ENCODE results near the gene RGS12.

The RGS12 gene

DNA sequence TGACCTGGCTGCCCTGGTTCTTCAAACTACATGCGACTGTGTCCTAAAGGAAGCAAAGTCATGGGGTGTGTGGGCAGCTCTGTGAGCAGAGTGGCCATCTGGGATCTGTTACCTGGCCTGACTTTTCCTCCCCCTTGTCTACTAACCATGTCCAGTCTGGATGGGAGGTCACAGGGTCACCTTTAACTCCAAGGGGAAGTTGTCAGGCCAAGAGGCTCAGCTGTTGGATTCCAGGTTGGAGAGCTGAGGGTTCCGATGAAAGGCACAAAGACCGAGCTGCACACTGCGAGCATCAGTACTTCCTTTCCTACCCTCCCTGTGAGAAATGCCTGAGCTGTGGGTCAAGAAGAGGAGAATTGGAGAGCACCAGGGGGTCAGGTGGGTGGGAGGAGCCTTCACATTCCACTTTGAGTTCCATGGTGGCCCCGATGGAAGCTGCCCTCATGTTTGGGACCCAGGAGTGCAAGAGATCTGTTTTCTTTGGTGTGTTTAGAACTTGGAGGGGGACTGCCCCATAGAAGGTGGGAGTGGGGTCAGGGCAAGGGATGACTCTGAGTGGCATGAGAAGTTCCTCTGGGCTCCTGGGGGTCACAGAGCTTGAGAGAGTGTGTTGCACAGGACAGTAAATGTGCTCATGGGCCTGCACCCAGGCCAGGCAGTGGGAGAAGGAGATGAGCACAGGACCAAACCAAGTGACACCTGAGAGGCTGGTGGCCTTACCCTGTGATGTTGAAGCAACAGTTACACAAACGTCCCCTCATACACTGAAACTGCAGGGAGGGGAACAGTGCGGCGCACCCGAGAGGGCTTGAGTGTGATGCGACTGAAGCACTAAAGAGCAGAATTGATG, 36.2 kb downstream of the RGS12 start:
- in situ Hi-C loops (cut with MboI; ENCODE audit: low sequenced_read_pairs): no loop called here

DNA sequence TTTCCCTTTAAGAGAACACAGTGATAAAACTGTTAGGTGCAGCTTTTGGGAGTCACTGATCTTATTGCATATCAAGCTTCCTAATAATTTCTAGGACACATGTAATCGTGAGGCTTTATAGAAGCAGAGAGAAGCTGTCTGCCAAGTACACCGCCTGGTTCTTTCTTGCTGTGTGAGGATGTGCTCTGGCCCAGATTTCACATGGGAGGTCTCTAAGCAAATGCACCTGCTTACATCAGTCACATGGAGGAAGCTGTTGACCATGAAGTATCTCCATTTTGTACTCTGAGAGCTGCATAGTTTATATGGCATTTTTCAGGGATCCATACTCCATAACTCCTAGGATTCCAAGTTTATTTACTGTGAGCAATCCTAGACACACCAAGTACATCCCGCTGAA, 37.1 kb downstream of the RGS12 start:
- in situ Hi-C loops (cut with MboI; ENCODE audit: low sequenced_read_pairs): no loop called here

DNA sequence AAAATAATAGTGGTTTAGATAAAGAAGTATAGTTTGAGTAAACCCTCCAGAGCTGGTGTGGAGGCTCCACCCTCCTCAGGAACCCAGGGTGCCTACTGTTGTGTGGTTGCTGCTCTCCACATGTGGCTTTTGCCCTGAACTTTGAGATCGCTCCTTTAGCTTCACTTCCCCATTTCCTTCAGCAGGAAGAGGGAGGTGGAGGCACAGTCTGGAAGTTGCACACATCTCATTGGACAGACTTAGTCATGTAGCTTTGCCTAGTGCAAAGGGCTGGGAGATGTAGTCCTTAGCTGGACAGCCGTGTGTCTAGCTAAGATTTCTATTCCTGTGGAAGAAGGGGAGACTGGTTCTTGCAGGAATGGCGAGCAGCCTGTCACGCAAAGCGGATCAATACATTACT, 37.9 kb downstream of the RGS12 start:
- in situ Hi-C loops (cut with MboI; ENCODE audit: low sequenced_read_pairs): no loop called here

DNA sequence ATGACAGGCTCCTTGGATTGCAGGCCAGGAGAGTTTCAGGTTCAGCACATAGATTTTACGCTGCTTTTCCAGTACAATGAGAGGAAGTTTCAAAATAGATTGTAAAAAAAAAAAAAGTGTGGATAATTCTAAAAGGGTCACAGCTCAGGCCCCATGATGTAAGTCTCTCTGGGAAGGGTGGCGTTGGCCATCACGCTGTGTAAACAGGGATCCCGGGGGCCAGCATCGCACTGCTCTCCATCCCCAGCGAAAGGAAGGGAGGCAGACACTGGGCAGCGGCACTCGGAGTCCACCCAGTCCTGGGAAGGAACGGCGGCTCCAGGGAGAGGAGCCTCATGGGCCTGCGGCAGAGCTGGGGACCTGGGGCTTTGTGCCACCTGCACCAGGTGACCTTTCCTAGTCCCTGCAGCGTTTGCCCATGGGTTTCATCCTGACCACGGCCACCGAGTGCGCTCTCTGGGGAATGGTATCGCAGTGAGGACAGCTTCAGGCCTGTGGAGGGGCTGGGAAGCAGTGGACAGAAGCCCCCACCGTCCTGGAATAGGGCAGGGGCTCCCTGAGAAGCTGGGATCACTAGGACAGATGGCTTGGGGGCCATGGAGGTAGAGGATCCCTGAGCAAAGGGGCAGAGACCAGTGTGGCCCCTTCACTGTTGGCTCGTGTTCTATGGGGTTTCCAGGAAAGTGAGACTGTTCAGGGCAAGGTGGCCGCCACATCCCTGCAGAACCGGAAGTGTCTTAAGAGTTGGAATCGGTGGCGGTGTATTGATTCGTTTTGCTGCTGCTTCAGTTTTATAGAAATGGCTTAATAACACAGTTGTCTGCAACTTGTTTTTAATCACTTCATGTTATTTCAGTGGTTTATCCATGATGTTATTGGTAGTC, 38.9 kb downstream of the RGS12 start:
- in situ Hi-C loops (cut with MboI; ENCODE audit: low sequenced_read_pairs): no loop called here

DNA sequence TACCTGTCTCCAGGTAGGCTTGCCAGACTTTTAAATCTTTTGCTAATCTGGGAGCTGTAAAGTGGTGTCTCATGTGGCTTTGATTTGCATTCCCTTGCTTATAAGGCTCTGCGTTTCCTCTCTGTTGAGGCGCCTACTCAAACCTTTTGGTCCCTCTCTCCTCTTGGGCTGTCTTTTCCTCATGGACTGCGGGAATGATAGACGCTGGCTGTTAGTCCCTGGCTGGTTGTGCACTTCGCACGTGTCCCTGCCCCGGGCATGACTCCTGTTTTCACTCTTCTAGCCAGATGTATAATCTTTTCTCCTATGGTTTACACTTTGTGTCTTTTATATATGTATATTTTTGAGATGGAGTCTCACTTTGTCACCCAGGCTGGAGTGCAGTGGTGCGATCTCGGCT, 39.7 kb downstream of the RGS12 start:
- in situ Hi-C loops (cut with MboI; ENCODE audit: low sequenced_read_pairs): no loop called here

DNA sequence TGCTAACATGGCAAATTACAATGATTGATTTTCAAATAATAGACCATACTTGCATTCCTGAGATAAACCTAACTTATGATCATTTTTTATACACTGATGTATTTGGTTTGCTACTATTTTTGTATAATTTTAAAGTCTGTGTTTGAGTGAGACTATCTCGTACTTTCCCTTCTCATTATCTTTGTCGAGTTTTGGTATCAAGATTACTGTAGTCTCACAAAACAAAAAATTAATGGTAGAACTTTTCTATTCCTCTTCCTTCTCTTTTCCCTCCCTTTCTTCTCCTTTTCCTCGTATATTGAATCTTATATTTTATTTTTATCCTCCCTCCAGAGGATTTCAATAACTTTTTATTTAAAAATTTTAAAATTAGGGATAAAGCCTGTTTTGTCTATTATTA, 41.5 kb downstream of the RGS12 start:
- in situ Hi-C loops (cut with MboI; ENCODE audit: low sequenced_read_pairs): no loop called here

DNA sequence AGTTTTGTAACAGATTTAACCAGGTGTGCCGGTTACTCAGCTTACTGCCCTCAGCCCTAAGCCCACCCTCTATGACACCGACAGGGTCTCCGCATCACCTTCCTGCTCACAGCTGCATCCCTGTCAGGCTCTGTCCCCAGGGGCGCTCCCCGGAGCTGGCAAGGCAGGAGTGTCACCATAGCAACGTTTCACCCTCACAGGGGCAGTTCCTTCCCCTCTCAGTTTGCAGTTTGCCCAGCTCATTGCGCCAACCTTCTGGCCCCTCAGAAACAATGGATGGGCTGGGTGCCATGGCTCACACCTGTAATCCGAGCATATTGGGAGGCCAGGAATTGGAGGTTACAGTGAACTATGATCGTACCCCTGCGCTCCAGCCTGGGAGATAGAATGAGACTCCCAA, 42.6 kb downstream of the RGS12 start:
- in situ Hi-C loops (cut with MboI; ENCODE audit: low sequenced_read_pairs): no loop called here

DNA sequence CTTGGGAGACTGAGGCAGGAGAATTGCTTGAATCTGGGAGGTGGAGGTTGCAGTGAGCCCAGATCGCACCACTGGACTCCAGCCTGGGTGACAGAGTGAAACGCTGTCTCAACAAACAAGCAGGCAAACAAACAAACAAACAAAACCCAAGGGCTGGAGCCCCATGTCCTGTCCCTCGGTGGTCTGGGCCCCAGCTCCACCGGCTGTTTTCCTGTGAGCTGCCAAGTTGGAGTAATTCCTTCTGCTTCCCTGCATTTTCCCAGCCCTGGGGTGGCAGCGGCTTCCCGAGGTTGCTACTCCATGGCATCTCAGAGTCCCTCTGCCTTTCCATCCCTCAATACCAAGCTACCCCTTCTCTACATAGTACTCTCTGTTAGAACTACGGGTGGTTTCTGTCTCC, 43.2 kb downstream of the RGS12 start:
- in situ Hi-C loops (cut with MboI; ENCODE audit: low sequenced_read_pairs): no loop called here

DNA sequence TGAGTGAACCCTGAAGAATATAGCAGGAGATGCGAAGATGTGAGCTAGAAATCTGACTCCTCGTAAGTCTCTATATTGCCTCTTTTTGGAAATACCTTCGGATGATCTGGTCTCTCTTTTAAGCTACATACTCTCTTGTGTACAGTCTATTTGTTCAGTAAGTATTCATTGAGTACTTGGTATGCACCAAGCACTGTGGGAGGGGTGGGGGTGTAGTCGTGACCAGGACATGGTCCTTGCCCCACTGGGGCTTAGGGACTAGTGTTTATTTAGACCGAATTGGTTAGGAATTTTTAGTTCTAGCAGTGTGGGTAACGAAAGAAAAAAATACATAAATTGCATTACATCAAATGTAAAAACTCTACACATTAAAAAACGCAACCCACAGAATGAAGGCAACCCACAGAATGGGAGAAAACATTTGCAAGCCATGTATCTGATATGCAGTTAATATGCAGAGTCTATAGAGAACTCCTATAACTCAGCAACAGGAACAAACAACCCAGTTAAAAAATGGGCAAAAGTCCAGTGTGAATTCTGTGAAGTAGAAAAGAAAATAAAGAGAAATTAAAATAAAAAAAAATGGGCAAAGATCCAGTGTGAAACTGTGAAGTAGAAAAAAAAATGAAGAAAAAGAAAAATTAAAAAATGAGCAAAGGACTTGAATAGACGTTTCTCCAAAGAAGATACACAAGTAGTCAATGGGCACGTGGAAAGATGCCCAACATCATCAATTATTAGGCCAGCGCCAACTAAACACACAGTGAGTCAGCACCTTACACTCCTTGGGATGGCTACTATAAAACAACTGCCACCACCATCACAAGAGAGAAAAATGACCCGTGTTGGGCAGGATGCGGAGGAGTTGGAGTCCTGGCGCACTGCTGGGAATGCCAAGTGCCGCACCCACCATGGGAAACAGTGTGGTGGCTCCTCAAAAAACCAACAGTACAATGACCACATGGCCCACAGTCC, 43.8 kb downstream of the RGS12 start:
- in situ Hi-C loops (cut with MboI; ENCODE audit: low sequenced_read_pairs): no loop called here

DNA sequence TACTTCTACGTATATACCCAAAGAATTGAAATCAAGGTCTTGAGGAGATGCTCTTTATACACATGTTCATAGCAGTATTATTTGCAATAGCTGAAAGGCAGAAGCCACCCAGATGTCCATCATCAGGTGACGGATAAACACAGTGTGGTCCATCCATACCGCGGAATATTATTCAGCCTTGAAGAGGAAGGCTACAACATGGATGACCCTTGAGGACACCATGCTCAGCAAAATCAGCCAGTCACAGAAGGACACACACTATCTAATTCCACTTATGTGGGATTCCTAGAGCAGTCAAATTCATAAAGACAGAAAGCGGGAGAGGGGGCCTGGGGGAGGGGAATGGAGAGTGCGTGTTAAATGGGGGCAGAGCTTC, 44.5 kb downstream of the RGS12 start:
- in situ Hi-C loops (cut with MboI; ENCODE audit: low sequenced_read_pairs): no loop called here

DNA sequence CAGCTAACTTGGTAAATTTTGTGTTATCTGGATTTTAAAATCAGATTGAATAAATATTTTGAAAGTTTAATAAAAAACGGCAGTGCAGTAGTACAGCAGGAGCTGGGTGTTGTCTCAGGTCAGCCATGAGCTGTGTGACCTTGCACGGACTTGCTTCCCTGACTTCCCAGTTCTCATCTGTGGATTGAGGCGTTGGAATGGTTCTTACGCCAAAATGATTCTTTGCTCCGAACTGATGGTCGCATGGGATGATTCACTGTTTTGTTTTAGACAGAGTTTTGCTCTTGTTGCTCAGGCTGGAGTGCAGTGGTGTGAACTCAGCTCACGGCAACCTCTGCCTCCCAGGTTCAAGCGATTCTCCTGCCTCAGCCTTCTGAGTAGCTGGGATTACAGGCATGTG, 45.0 kb downstream of the RGS12 start:
- in situ Hi-C loops (cut with MboI; ENCODE audit: low sequenced_read_pairs): no loop called here

DNA sequence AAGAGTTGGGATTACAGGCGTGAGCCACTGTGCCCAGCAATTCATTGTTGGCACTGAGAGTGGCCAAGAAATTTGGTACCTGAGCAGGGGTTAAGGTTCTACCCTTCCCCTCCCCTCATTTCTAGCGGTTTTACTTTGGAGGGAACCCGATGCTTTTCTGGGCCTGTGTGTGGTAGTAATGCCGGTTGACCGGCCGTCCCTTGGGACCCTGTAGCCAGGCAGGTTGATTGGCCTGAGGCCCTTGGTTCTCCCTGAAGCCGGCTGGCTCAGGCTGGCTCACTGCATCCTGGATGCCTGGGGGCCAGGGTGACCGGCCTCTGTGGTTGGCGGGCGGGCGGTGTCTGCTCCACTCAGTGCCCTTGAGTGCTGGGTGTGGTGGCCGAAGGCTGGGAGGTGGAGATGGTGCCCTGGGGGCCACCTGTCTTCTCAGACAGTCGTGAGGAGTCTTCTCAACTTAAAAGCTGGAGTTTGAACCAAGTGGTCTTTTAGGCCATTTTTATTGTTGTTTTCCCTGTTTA, 45.6 kb downstream of the RGS12 start:
- in situ Hi-C loops (cut with MboI; ENCODE audit: low sequenced_read_pairs): no loop called here

DNA sequence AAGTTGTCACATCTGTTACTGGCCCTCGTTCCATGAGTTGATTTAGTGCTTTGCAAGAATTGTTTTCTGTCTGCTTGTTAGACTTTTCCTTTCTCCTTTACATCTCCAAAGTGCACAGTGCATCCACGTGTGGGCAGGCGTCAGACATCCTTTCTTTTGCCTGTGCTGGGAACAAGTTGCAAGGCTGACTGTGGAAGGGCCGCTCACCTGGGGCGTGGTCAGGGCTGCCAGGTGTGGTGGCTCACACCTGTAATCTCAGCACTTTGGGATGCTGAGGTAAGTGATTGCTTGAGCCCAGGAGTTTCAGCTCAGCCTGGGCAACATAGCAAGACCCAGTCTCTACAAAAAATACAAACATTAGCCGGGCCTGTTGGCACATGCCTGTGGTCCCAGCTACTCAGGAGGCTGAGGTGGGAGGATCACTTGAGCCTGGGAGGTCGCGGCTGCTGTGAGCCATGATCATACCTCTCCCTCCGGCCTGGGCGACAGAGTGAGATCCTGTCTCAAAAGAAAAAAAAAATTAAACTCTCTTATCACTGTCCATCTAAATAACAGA, 46.2 kb downstream of the RGS12 start:
- in situ Hi-C loops (cut with MboI; ENCODE audit: low sequenced_read_pairs): no loop called here

DNA sequence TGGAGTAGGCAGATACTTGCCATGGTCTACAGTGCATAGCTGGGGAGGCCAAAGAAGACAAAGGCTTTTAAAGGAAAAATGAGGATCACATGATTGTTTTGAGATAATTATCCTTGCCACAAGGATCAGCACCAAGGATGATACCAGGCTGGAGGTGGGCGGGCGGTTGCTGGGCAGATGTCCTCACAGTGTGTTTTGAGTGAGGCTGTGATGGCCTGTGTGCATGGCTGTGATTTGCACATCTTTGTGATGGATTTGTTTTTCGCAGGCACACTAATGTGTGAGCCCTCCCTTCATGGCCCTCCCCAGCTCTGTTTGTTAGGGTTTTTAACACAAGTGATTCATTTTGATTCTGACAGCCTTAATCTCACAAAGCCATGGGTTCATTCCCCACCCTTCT, 46.8 kb downstream of the RGS12 start:
- in situ Hi-C loops (cut with MboI; ENCODE audit: low sequenced_read_pairs): no loop called here

DNA sequence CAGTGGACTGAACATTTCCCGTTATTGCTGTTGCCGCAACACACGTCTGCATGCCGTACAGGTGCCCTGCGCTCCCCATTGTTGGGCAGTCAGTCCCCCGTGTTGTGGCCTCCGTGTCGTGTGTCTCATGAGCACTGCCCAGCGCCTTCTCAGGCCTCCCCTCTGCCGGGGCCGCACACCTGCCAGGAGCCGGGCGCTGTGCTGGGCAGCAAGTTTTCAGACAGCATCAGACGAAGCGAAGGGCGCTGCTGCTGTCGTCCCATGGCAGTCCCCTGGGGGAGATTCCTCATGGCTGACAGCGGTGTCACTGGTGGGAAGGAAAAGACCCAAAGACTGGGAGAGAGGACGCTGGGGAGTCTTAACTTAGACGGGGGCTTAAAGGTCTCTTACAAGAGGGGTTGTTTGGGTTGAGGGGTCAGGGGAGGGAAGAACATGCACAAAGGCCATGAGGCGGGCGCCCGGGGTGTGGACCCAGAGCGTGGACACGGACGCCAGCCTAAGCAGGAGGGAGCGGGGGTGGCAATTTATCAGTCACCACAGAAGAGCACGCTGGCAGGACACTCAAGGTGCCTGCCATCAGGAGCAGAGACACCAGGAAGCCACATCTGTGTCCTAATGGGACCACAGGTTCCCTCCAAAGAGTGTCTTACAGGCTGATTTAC, 47.3 kb downstream of the RGS12 start:
- in situ Hi-C loops (cut with MboI; ENCODE audit: low sequenced_read_pairs): loop anchor here (10.0 kb wide), 1 partner anchor 105 kb away; the partner anchor contains the start of gene HGFAC

DNA sequence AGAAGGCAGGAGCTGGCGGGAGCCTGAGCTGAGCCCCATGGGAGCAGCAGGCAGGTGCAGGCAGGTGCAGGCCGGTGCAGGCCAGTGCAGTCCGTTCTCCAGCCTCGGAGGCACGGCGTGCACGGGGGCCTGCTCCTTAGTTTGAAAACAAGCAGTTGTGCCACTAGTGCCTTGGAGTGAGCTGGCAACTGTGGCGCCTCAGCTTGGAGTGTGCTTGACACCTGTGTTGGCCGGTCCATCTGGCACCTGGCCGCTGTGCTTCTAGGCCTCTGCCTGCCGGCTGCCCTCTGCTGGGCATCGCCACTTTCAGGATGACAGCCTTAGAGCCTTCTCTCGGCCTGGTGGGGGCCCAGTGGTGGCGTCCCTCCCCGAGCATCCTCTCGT, 47.9 kb downstream of the RGS12 start:
- in situ Hi-C loops (cut with MboI; ENCODE audit: low sequenced_read_pairs): loop anchor here (10.0 kb wide), 1 partner anchor 104 kb away; the partner anchor contains the start of gene HGFAC

DNA sequence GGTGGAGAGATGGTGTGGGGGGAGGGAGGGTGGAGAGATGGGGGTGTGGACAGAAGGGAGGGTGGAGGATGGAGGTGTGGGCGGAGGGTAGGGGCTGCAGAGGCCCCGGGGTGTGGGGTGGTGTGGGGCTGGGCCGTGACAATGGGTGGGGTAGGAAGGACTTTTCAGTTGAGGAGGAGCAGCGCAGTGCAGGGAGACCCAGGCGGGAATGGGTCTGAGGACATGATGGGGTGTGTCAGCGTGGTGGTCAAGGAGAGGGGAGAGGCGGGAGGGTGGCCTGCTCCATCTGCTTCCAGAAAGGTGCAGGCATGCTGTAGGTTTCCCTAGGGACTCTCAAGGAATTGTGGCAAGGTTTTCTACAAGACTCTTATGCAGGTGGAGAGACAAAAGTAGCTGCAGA, 48.9 kb downstream of the RGS12 start:
- in situ Hi-C loops (cut with MboI; ENCODE audit: low sequenced_read_pairs): loop anchor here (10.0 kb wide), 1 partner anchor 103 kb away; the partner anchor contains the start of gene HGFAC

DNA sequence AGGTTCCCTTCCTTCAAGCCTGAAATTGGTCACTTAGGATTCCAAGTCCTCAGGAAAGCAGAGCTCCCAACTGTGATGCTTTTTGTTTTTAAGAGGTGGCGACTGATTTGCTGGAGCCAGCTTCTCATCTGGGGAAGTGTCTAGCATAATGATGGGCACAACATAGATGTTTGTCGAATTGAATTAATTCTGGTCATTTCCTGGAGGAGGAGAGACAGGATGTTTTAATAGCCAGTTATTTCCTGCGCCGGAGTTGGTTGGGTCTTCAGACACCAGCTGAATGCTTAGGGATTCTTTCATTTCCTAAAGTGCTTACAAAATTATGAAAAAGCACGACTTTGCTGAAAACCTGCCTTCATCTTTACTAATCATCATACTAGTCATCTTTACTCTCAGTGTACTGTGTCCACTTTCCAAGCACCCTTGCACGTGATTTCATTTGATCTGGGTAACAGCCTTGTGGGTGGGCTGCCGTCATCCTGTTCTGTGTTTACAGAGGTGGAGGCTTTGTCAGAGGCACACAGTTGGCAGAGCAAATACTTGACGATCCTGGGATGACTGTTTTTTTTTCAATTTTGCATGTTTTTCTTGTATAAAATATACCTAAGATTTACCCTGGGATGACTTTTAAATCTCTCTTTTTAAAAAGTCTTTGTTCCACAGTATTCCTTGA, 49.5 kb downstream of the RGS12 start:
- in situ Hi-C loops (cut with MboI; ENCODE audit: low sequenced_read_pairs): loop anchor here (10.0 kb wide), 1 partner anchor 102 kb away; the partner anchor contains the start of gene HGFAC
